Tibial artery (tissue), 4 donors: ENCODE data around the gene TXNRD1.

Experiments
- DNase-seq, 2 donors: peaks; one replicate each; pipeline ENCODE4 v3.0.0-alpha.2; 2019
- H3K27ac ChIP-seq, 2 donors: fragments of 200-600 bp; sonication (generic) in 1 of 2; 1 replicate in 1 of 2; 2 replicates in 1 of 2; pipeline ENCODE4 v1.5.1; 2018 to 2019; ENCODE audit warnings: mild to moderate bottlenecking in 1 of 2
- H3K27me3 ChIP-seq, 2 donors: fragments of 200-600 bp; sonication (generic) in 1 of 2; one replicate each; pipeline versions ENCODE4 v1.5.1 to v1.6.0; 2016 to 2019
- H3K36me3 ChIP-seq, 3 donors: fragments of 200-600 bp; sonication (generic) in 2 of 3; one replicate each; pipeline ENCODE4 v1.5.1; 2016 to 2019; ENCODE audit warnings: mild to moderate bottlenecking in 2 of 3
- H3K4me1 ChIP-seq, 4 donors: fragments of 200-600 bp; sonication (generic) in 2 of 4; 1 replicate in 3 of 4; 2 replicates in 1 of 4; pipeline ENCODE4 v1.5.1; 2016 to 2019
- H3K4me3 ChIP-seq, 2 donors: fragments of 200-600 bp; sonication (generic) in 1 of 2; 1 replicate in 1 of 2; 2 replicates in 1 of 2; pipeline ENCODE4 v1.5.1; 2018 to 2019; ENCODE audit warnings: mild to moderate bottlenecking in 2 of 2
- H3K9me3 ChIP-seq, 3 donors: fragments of 200-600 bp; sonication (generic) in 1 of 3; one replicate each; pipeline ENCODE4 v1.5.1; 2016 to 2019
- CTCF ChIP-seq, 2 experiments: fragments of 200-600 bp in 1 of 2; fragments of 450-650 bp in 1 of 2; IDR thresholded peaks; one replicate each; pipeline ENCODE4 v1.5.1; 2017 to 2019; ENCODE audit warnings: antibody characterized with exemption in 2 of 2, mild to moderate bottlenecking in 1 of 2, moderate library complexity in 1 of 2
- intact Hi-C: fragments of 100-400 bp; cut with DNase I; formaldehyde crosslinking; loops from one replicate; pipeline ENCODE4 v1.15.0; 2023; ENCODE audit warnings: low total_unique reads

The TXNRD1 gene

GRCh38 chr12:104336115-104336514 lies 120.5 kb downstream of the TXNRD1 start:
- Histone ChIP-seq H3K9me3 (no peaks in the 10 kb centered on the region), H3K36me3 (peaks cover 79 to 90% (median 83%) of the 10 kb centered on the region in 3 donors), H3K4me3 (no peak overlapping the region), H3K4me1 (peaks cover 0 to 26% (median 13%) of the 10 kb centered on the region in 4 donors), H3K27me3 (no peaks in the 10 kb centered on the region), H3K27ac (no peak overlapping the region)
- no peak for DNase-seq
- TF ChIP-seq CTCF (IDR thresholded peaks at IDR 0.05) = no peak
- intact Hi-C loops = no loop called here

- Histone ChIP-seq H3K4me1 (peaks cover 0 to 29% (median 14%) of the 10 kb centered on the region in 4 donors), H3K4me3 (no peak overlapping the region), H3K36me3 (peaks cover 81 to 93% (median 89%) of the 10 kb centered on the region in 3 donors), H3K27me3 (no peaks in the 10 kb centered on the region), H3K9me3 (no peaks in the 10 kb centered on the region), H3K27ac (no peak overlapping the region)
- intact Hi-C loops = no loop called here
- TF ChIP-seq CTCF (IDR thresholded peaks at IDR 0.05) = no peak
- DNase-seq = no peak
These were observed 121.5 kb downstream of the TXNRD1 start for GRCh38 chr12:104337030-104337558.

- peak overlapping the region; percentile 21 to 24 for H3K27ac ChIP-seq
- TF ChIP-seq CTCF (IDR thresholded peaks at IDR 0.05) = no peak
- H3K4me1 ChIP-seq = peaks cover 0 to 46% (median 20%) of the 10 kb centered on the region in 4 donors
- no peak overlapping the region for H3K4me3 ChIP-seq
- DNase-seq = no peak
- H3K36me3 ChIP-seq = peaks cover 88 to 94% (median 90%) of the 10 kb centered on the region in 3 donors
- no peaks in the 10 kb centered on the region for H3K27me3 ChIP-seq
- intact Hi-C loops = no loop called here
- no peaks in the 10 kb centered on the region for H3K9me3 ChIP-seq
These were observed 124.1 kb downstream of the TXNRD1 start for GRCh38 chr12:104339663-104340062.

- no peak for TF ChIP-seq CTCF (IDR thresholded peaks at IDR 0.05)
- no peak overlapping the region for H3K4me3 ChIP-seq
- H3K4me1 ChIP-seq = peaks cover 0 to 51% (median 21%) of the 10 kb centered on the region in 4 donors
- intact Hi-C loops = no loop called here
- H3K36me3 ChIP-seq = peaks cover 83 to 94% (median 85%) of the 10 kb centered on the region in 3 donors
- H3K9me3 ChIP-seq = no peaks in the 10 kb centered on the region
- H3K27me3 ChIP-seq = no peaks in the 10 kb centered on the region
- peak overlapping the region; percentile 21 to 38 for H3K27ac ChIP-seq
- DNase-seq = no peak
These were observed 124.6 kb downstream of the TXNRD1 start for GRCh38 chr12:104340177-104340576.

- TF ChIP-seq CTCF (IDR thresholded peaks at IDR 0.05) = no peak
- H3K27me3 ChIP-seq = no peaks in the 10 kb centered on the region
- no peaks in the 10 kb centered on the region for H3K9me3 ChIP-seq
- H3K4me3 ChIP-seq = no peak overlapping the region
- intact Hi-C loops = no loop called here
- peak overlapping the region; percentile 21 to 38 for H3K27ac ChIP-seq
- no peak for DNase-seq
- H3K36me3 ChIP-seq = peaks cover 82 to 92% (median 82%) of the 10 kb centered on the region in 3 donors
- H3K4me1 ChIP-seq = peaks cover 0 to 60% (median 23%) of the 10 kb centered on the region in 4 donors
These were observed 125.5 kb downstream of the TXNRD1 start for GRCh38 chr12:104340925-104341611.
